ENCODE results near the gene GRB10.

GRCh38 chr7:50795253-50795652 lies 12.6 kb upstream of the GRB10 start:
- TF ChIP-seq CTCF (IDR thresholded peaks at IDR 0.05; ENCODE audit: extremely low read depth in 1 of 2, insufficient read depth in 1 of 2, low read depth in 1 of 2, low read length in 2 of 2): no peak
- TF ChIP-seq JUN (IDR thresholded peaks at IDR 0.05; ENCODE audit: borderline replicate concordance, insufficient read depth, insufficient read length, low read depth): no peak
- no peak for TF ChIP-seq MYC (IDR thresholded peaks at IDR 0.05; ENCODE audit: low read depth, low read length)
- TF ChIP-seq, protein P1, sequence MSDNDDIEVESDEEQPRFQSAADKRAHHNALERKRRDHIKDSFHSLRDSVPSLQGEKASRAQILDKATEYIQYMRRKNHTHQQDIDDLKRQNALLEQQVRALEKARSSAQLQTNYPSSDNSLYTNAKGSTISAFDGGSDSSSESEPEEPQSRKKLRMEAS (IDR thresholded peaks at IDR 0.05; ENCODE audit: insufficient read depth, insufficient read length): no peak

All from endothelial cell of umbilical vein (primary cell).